Hepatocyte (in vitro differentiated cells): ENCODE results near the gene AQP5. TPM values are rescaled to one million over a fixed set of nuclear protein-coding genes. Genes with fewer than 3 reads are reported as not detected.

Source experiments
- DNase-seq: peaks from one replicate; pipeline ENCODE4 v3.0.0-alpha.2; 2016; ENCODE audit warnings: low spot score
- H2AFZ ChIP-seq: fragments of 200-600 bp; sonication (generic); 2 replicates; pipeline ENCODE4 v1.6.0; 2016; ENCODE audit warnings: antibody characterized with exemption, mild to moderate bottlenecking
- H3K27ac ChIP-seq: fragments of 200-600 bp; sonication (generic); 2 replicates; pipeline ENCODE4 v1.5.1; 2016; ENCODE audit warnings: mild to moderate bottlenecking
- H3K27me3 ChIP-seq: fragments of 200-600 bp; sonication (generic); 2 replicates; pipeline ENCODE4 v1.6.1; 2016
- H3K36me3 ChIP-seq: fragments of 200-600 bp; sonication (generic); replicated peaks from 2 replicates; pipeline ENCODE4 v1.5.1; 2016; ENCODE audit warnings: low read depth; ENCODE audit not compliant: insufficient read depth
- H3K4me1 ChIP-seq: fragments of 200-600 bp; sonication (generic); 2 replicates; pipeline ENCODE4 v1.5.1; 2016; ENCODE audit warnings: mild to moderate bottlenecking, moderate library complexity; ENCODE audit not compliant: insufficient read depth
- H3K4me2 ChIP-seq: fragments of 200-600 bp; sonication (generic); 2 replicates; pipeline ENCODE4 v1.6.0; 2016
- H3K4me3 ChIP-seq: fragments of 200-600 bp; sonication (generic); 2 replicates; pipeline ENCODE4 v1.5.1; 2016; ENCODE audit warnings: mild to moderate bottlenecking
- H3K79me2 ChIP-seq: fragments of 200-600 bp; sonication (generic); 2 replicates; pipeline ENCODE4 v1.6.0; 2017; ENCODE audit warnings: mild to moderate bottlenecking
- H3K9me2 ChIP-seq: fragments of 200-600 bp; sonication (generic); replicated peaks from 2 replicates; pipeline ENCODE4 v1.6.0; 2017; ENCODE audit warnings: mild to moderate bottlenecking; ENCODE audit not compliant: insufficient read depth
- H3K9me3 ChIP-seq: fragments of 200-600 bp; sonication (generic); 2 replicates; pipeline ENCODE4 v1.5.1; 2016; ENCODE audit warnings: low read depth, mild to moderate bottlenecking
- H4K20me1 ChIP-seq: fragments of 200-600 bp; sonication (generic); 2 replicates; pipeline ENCODE4 v1.6.0; 2016; ENCODE audit warnings: mild to moderate bottlenecking; ENCODE audit not compliant: insufficient read depth, poor library complexity, severe bottlenecking
- EZH2 ChIP-seq: fragments of 200-600 bp; sonication (generic); IDR thresholded peaks from 2 replicates; pipeline ENCODE4 v1.6.1; 2016; ENCODE audit warnings: antibody characterized with exemption, mild to moderate bottlenecking, borderline replicate concordance
- EZH2phosphoT487 ChIP-seq: fragments of 200-600 bp; sonication (generic); IDR thresholded peaks from one replicate; pipeline ENCODE4 v1.6.1; 2018; ENCODE audit warnings: antibody characterized with exemption, mild to moderate bottlenecking, low read depth, moderate library complexity; ENCODE audit not compliant: unreplicated experiment, severe bottlenecking
- WGBS: methylation state at CpG from one replicate; pipeline ENCODE4 v1.1.6; 2016; ENCODE audit warnings: low lambda C conversion rate; ENCODE audit errors: missing lambda C conversion rate; 5-methylcytosine and 5-hydroxymethylcytosine counted together
- polyA plus RNA-seq: library from polyadenylated mRNA; unstranded; fragments of >200 nt; fragmentation: Nextera tagmentation; extraction: Ambion mirVana; gene quantifications from 2 replicates; pipeline ENCODE4 v1.2.1, GENCODE V29; 2016
- total RNA-seq: library from RNA; depleted of rRNA; stranded (reverse); fragments of >200 nt; gene quantifications from 2 replicates; pipeline ENCODE4 v1.2.3, GENCODE V29; 2014
- TF ChIP-seq, protein P1 (sequence below): fragments of 200-600 bp; sonication (generic); IDR thresholded peaks from 2 replicates; pipeline ENCODE4 v1.5.1; 2016; ENCODE audit warnings: antibody characterized with exemption, mild to moderate bottlenecking; ENCODE audit not compliant: poor library complexity

AQP5 gene
- total and polyA plus RNA-seq, 2 experiments from 2014 or later, result 0.50 to 1.2 TPM

- H3K79me2 ChIP-seq, result no peaks in the 10 kb centered on the region
- H3K4me3 ChIP-seq, result no peak overlapping the region
- no peaks in the 10 kb centered on the region for H3K36me3 ChIP-seq
- 82% methylated on average over 7 of the region's 7 CpGs for WGBS
- TF ChIP-seq EZH2phosphoT487 (no peak), EZH2 (no peak)
- TF ChIP-seq, protein P1, sequence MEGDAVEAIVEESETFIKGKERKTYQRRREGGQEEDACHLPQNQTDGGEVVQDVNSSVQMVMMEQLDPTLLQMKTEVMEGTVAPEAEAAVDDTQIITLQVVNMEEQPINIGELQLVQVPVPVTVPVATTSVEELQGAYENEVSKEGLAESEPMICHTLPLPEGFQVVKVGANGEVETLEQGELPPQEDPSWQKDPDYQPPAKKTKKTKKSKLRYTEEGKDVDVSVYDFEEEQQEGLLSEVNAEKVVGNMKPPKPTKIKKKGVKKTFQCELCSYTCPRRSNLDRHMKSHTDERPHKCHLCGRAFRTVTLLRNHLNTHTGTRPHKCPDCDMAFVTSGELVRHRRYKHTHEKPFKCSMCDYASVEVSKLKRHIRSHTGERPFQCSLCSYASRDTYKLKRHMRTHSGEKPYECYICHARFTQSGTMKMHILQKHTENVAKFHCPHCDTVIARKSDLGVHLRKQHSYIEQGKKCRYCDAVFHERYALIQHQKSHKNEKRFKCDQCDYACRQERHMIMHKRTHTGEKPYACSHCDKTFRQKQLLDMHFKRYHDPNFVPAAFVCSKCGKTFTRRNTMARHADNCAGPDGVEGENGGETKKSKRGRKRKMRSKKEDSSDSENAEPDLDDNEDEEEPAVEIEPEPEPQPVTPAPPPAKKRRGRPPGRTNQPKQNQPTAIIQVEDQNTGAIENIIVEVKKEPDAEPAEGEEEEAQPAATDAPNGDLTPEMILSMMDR, result no peak
- no peak overlapping the region for H3K4me2 ChIP-seq
- H3K27ac ChIP-seq, result no peak overlapping the region
- no peaks in the 10 kb centered on the region for H3K27me3 ChIP-seq
- no peaks in the 10 kb centered on the region for H3K4me1 ChIP-seq
- H3K9me2 ChIP-seq, result no peaks in the 10 kb centered on the region
- no peak overlapping the region for H2AFZ ChIP-seq
- H4K20me1 ChIP-seq, result no peaks in the 10 kb centered on the region
- DNase-seq, result no peak
- no peaks in the 10 kb centered on the region for H3K9me3 ChIP-seq
Measured at GRCh38 chr12:49947593-49948226, 14.0 kb upstream of the AQP5 start.

- Histone ChIP-seq H3K9me2 (no peaks in the 10 kb centered on the region), H3K27me3 (no peaks in the 10 kb centered on the region), H3K36me3 (no peaks in the 10 kb centered on the region), H3K4me2 (no peak overlapping the region), H3K79me2 (no peaks in the 10 kb centered on the region), H3K9me3 (no peaks in the 10 kb centered on the region), H3K4me3 (no peak overlapping the region), H3K4me1 (no peaks in the 10 kb centered on the region), H2AFZ (no peak overlapping the region), H3K27ac (no peak overlapping the region), H4K20me1 (no peaks in the 10 kb centered on the region)
- TF ChIP-seq EZH2phosphoT487, result no peak
- TF ChIP-seq, protein P1, result no peak
- no peak for TF ChIP-seq EZH2
- no peak for DNase-seq
- 82% methylated on average over 13 of the region's 13 CpGs for WGBS
Measured at GRCh38 chr12:49948866-49949845, 12.5 kb upstream of the AQP5 start.

GRCh38 chr12:49949866-49950265 lies 11.8 kb upstream of the AQP5 start:
- Histone ChIP-seq H3K4me1 (no peaks in the 10 kb centered on the region), H3K4me2 (no peak overlapping the region), H2AFZ (no peak overlapping the region), H3K79me2 (no peaks in the 10 kb centered on the region), H3K9me3 (no peaks in the 10 kb centered on the region), H3K9me2 (no peaks in the 10 kb centered on the region), H4K20me1 (no peaks in the 10 kb centered on the region), H3K36me3 (no peaks in the 10 kb centered on the region), H3K27ac (no peak overlapping the region), H3K4me3 (no peak overlapping the region), H3K27me3 (peaks cover 4% of the 10 kb centered on the region)
- TF ChIP-seq EZH2 (no peak), EZH2phosphoT487 (no peak)
- TF ChIP-seq, protein P1, result no peak
- no peak for DNase-seq
- WGBS, result 96% methylated on average over 3 of the region's 3 CpGs
